Stimulated activated CD4-positive, alpha-beta T cell treated with anti-CD3 and anti-CD28 coated beads, Interleukin-4, amount 100 ng/mL, for 48 hours (primary cell): ENCODE measurements around the gene ZNF717.
"Not testable (repeated sequence)": the region's sequence is repeated elsewhere in the genome, so short reads cannot be mapped to it uniquely, and the experiment has no call there.

Experiments used
- DNase-seq, 2 donors: peaks; one replicate each; pipeline ENCODE4 v3.0.0-alpha.2; 2020; ENCODE audit warnings: low read depth in 2 of 2

Gene ZNF717

DNA sequence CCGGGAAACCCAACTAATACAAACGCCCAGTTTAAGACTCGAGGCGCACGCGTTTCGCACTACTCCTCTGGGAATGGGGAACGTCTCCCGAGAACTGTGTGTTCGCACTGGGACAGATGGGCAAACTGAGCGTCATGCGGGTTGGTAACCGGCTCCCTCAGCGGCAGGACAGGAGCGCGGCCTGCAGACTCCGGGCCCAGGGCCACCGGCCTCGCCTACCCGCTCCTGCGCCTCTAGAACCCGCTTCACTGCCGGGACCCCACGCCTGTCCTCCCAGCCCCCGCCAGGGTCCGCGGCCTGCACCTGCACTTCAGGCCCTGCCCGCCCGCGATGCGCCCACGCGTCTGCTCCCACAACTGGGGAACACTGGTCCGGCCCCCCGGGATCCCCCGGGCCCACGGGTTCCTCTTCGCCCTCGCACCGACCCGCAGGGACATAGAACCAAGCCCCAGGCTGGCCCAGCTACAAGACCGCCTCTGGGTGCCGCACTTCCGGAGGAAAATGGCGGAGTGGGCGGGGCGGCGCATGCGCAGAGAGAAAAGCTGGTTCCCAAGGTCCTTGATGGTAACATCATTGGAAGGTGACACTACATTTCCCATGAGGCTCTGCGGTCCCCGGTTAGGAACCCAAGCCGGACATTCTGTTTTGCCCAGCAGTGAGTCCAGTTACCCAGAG lies at the start of gene ZNF717:
Gene ZNF717, minus strand, starts transcription at position 469 of the 675 bp plus-strand sequence. CDS start 2,187 bp downstream, outside the sequence.
- DNase-seq, result peak; percentile 86 to 89

DNA sequence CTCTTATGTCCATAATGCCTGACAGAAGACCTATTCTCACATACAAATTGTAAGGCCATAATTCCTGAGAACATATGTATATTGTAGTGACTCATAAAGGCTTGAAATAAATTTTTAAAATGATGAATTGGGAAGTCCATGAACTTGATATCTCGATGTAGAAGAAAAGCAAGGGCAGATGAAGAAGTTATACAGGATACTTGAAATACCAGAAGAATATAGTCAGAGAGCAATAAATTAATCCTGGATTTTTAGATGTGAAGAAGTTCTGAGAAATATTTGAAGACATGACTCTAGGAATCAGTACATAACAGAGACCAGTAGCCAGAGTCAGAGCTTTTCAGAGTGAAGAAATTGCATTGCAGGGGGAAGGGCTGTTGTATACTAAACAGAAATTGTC lies 45.7 kb upstream of the ZNF717 start:
- DNase-seq, result not testable (repeated sequence)

DNA sequence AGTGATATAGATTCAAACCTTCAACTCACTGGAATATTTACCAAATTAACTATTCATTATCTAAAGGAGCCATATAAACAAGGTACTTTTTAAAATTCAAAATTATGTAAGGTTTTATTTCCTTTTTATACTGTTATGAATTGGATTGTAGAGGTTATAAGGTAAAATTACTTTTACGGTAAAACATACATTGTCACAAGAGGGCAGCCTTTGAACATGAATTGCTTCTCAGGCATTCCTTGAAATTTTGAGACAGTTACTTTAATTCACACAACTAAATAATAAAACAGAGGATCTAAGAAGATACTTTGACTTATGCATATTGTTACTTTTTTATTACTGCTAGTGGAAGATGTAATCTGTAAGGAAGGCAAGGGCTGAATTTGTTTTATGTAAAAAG lies 32.7 kb upstream of the ZNF717 start:
- DNase-seq, result not testable (repeated sequence)

DNA sequence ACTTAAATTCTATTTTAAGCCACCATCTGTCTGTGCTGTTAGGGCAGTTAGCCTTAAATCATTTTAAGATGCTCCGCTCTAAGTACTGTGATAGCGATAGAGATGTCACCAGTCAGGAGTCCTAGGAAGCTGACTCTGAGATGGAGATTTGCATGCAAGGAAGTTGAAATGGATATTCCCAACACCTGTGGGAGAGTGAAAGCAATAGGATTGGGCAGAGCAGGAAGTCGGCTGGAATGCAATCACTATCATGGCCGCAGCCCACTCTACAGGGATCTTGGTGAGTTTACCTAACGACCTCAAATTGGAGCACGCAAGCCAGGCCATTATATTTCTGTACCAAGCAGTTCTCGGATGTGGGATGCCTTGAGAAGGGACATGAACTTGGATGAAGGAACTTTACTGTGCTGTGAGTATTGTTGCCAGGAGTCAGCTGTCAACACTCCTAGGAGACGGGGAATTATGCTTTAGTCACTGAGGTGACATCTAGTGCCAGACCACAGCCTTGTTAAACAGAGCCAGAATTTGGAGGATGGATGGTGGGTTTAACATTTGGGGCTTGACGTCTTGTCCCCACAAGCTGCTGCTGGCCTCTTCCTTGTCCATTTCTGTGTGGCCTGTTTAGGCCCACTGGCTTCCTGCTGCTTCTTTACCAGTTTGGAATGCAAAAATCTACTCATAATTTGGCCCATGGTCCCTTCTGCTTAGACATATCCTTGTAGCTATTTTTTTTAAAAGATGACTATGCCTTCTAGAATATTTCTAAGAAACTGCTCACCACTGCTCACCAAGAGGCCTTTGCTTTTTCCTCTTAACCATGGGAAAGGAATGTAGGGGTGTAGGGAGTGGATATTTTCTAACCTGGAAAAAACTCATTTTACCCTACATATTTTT lies 31.2 kb upstream of the ZNF717 start:
- DNase-seq, result not testable (repeated sequence)

GRCh38 chr3:75814797-75815196 lies 29.4 kb upstream of the ZNF717 start:
- no peak for DNase-seq

DNA sequence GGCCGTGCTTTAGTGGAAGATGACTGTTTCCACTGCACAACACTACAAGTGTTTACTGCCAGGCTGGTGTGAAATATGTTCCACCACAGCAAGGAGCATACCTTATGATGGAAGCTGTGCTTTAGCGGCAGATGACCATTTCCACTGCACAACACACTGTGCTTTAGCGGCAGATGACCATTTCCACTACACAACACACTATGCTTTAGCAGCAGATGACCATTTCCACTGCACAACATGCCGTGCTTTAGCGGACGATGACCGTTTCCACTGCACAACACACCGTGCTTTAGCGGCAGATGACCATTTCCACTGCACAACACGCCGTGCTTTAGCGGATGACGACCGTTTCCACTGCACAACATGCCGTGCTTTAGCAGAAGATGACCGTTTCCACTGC lies 2.8 kb downstream of the ZNF717 start:
- no peak for DNase-seq

DNA sequence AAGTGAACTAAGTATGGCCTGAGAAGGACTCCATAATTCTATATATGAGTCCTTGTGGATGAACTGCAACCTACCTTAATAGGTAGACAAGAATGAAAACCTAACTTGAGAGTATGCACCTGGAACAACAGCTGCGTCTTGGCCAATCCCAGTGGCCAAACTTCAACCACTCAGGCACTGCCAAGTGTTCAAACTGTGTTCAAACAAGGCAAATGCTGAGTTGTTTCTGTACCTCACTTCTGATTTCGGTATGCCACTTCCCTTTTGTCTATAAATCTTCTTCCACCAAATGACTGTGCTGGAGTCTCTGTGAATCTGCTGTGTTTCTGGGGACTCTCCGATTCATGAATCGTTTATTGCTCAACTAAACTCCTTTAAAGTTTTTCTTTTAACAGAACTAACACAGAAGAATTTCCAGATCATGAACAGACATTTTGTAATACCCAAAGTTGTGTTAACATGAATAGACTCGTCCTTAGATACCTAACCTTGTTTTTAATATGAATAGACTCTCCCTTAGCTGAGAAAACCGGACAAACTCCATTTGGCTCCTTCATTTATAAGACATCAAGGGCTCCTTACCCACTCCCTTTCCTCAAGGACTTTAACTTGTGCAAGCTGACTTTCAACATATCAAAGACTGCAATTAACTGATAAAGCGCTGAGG lies 4.1 kb downstream of the ZNF717 start:
- DNase-seq, result no peak

DNA sequence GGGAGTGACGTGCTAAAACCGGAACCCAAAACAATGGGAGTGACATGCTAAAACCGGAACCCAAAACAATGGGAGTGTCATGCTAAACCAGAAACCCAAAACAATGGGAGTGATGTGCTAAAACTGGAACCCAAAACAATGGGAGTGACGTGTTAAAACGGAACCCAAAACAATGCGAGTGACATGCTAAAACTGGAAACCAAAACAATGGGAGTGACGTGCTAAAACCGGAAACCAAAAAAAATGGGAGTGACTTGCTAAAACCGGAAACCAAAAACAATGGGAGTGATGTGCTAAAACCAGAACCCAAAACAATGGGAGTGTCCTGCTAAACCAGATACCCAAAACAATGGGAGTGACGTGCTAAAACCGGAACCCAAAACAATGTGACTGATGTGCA lies 7.6 kb downstream of the ZNF717 start:
- DNase-seq, result not testable (repeated sequence)

GRCh38 chr3:75771631-75772030 lies 13.7 kb downstream of the ZNF717 start:
- not testable (repeated sequence) for DNase-seq

DNA sequence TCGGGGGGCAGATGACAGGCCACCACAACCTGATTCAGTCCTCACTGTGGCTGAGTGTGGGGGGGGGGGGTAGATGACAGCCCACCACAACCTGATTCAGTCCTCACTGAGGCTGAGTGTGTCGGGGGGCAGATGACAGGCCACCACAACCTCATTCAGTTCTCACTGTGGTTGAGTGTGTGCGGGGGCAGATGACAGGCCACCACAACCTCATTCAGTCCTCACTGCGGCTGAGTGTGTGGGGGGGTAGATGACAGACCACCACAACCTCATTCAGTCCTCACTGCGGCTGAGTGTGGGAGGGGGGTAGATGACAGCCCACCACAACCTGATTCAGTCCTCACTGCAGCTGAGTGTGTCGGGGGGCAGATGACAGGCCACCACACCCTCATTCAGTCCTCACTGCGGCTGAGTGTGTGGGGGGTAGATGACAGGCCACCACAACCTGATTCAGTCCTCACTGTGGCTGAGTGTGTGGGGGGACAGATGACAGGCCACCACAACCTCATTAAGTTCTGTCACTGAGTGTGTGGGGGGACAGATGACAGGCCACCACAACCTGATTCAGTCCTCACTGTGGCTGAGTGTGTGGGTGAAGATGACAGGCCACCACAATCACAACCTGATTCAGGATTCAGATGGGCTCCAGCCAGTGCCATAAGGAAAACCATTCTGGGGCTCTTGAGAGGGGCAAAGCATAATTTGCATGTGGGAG lies 16.9 kb downstream of the ZNF717 start:
- no peak for DNase-seq

DNA sequence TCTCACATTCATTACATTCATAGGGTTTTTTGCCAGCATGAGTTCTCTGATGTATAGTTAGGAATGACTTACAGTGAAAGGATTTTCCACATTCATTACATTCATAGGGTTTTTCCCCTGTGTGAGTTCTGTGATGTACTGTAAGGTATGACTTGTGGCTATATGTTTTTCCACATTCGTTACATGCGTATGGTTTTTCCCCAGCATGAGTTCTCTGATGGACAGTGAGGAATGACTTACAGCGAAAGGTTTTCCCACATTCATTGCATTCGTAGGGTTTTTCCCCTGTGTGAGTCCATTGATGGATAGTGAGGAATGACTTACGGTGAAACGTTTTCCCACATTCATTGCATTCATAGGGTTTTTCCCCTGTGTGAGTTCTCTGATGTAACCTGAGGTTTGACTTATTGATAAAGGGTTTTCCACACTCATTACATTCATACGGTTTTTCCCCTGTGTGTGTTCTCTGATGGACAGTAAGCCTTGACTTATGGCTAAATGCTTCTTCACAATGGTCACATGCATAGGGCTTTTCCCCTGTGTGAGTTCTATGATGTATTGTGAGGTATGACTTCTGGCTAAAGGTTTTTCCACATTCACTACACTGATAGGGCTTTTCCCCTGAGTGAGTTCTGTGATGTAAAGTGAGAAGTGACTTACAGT lies 47.4 kb downstream of the ZNF717 start:
- no peak for DNase-seq

GRCh38 chr3:75727985-75728384 lies 57.4 kb downstream of the ZNF717 start:
- no peak for DNase-seq

- DNase-seq, result no peak
Observed at GRCh38 chr3:75692061-75692460, 93.3 kb downstream of the ZNF717 start.

DNA sequence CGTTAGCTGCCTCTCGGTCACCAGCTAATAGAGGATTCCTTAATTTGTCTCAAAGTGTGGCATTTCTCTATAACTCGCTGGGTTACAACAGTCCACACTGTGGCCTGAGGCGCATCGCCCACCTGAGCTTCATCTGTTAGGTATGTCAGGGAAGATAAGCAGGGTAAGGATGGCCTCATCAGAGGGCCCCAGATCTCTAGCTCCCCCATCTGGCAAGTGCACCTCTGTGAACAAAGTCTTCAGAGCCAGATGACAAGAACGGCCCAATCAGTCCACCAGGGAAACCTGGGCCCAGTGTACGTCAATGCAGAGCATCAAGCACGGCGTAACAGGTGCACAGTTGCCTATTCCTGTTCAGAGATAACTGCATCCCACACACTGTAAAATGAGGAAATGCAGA lies 98.0 kb downstream of the ZNF717 start:
- DNase-seq, result no peak
